Measurements from ENCODE around the gene C9orf85. TPM values are rescaled to one million over a fixed set of nuclear protein-coding genes. Genes with fewer than 3 reads are reported as not detected.

C9orf85 gene
- total RNA-seq, 2 donors from 2014 or later = 7.1 to 10.9 TPM

GRCh38 chr9:71918419-71918818 is 7.0 kb downstream of the C9orf85 start:
- no peak for ATAC-seq (replicated peaks)
- Mint-ChIP-seq H3K4me1 (peaks cover 18% of the 10 kb centered on the region), H3K9me3 (no peaks in the 10 kb centered on the region), H3K36me3 (ENCODE audit: low read depth) (peaks cover 34% of the 10 kb centered on the region), H3K27me3 (no peaks in the 10 kb centered on the region), H3K27ac (no peak overlapping the region), H3K4me3 (no peak overlapping the region)

GRCh38 chr9:71920456-71921189 is 9.2 kb downstream of the C9orf85 start:
- peaks cover 38% of the 10 kb centered on the region for H3K36me3 Mint-ChIP-seq (ENCODE audit: low read depth)
- H3K27me3 Mint-ChIP-seq = no peaks in the 10 kb centered on the region
- H3K27ac Mint-ChIP-seq = no peak overlapping the region
- peaks cover 18% of the 10 kb centered on the region for H3K4me1 Mint-ChIP-seq
- no peak for ATAC-seq (replicated peaks)
- H3K4me3 Mint-ChIP-seq = no peak overlapping the region
- H3K9me3 Mint-ChIP-seq = no peaks in the 10 kb centered on the region

- no peaks in the 10 kb centered on the region for H3K27me3 Mint-ChIP-seq
- H3K36me3 Mint-ChIP-seq (ENCODE audit: low read depth) = peaks cover 38% of the 10 kb centered on the region
- H3K4me1 Mint-ChIP-seq = peaks cover 13% of the 10 kb centered on the region
- no peak overlapping the region for H3K4me3 Mint-ChIP-seq
- ATAC-seq (replicated peaks) = no peak
- H3K27ac Mint-ChIP-seq = no peak overlapping the region
- no peaks in the 10 kb centered on the region for H3K9me3 Mint-ChIP-seq
These were observed 9.9 kb downstream of the C9orf85 start for GRCh38 chr9:71921190-71921814.

- Mint-ChIP-seq H3K4me1 (peaks cover 5% of the 10 kb centered on the region), H3K9me3 (no peaks in the 10 kb centered on the region)
- ATAC-seq (replicated peaks) = no peak
These were observed 13.1 kb downstream of the C9orf85 start for GRCh38 chr9:71924576-71924975.

GRCh38 chr9:71925834-71926233 is 14.4 kb downstream of the C9orf85 start:
- peaks cover 15% of the 10 kb centered on the region for H3K36me3 Mint-ChIP-seq (ENCODE audit: low read depth)
- H3K9me3 Mint-ChIP-seq = no peaks in the 10 kb centered on the region
- no peak overlapping the region for H3K27ac Mint-ChIP-seq
- ATAC-seq (replicated peaks) = no peak
- no peaks in the 10 kb centered on the region for H3K27me3 Mint-ChIP-seq
- peaks cover 5% of the 10 kb centered on the region for H3K4me1 Mint-ChIP-seq
- no peak overlapping the region for H3K4me3 Mint-ChIP-seq

More at GRCh38 chr9:71924576-71924975, 13.1 kb downstream of the C9orf85 start:
- no peak overlapping the region for H3K27ac Mint-ChIP-seq
- H3K4me3 Mint-ChIP-seq = no peak overlapping the region
- H3K27me3 Mint-ChIP-seq = no peaks in the 10 kb centered on the region
- H3K36me3 Mint-ChIP-seq (ENCODE audit: low read depth) = peaks cover 18% of the 10 kb centered on the region

- ATAC-seq (replicated peaks) = no peak
- Mint-ChIP-seq H3K4me3 (no peak overlapping the region), H3K4me1 (no peaks in the 10 kb centered on the region), H3K36me3 (ENCODE audit: low read depth) (peaks cover 4% of the 10 kb centered on the region), H3K27me3 (no peaks in the 10 kb centered on the region), H3K9me3 (no peaks in the 10 kb centered on the region), H3K27ac (no peak overlapping the region)
These were observed 16.9 kb downstream of the C9orf85 start for GRCh38 chr9:71928376-71928775.

GRCh38 chr9:71928806-71929205 is 17.4 kb downstream of the C9orf85 start:
- H3K9me3 Mint-ChIP-seq = no peaks in the 10 kb centered on the region
- H3K27ac Mint-ChIP-seq = no peak overlapping the region
- no peaks in the 10 kb centered on the region for H3K36me3 Mint-ChIP-seq (ENCODE audit: low read depth)
- no peaks in the 10 kb centered on the region for H3K4me1 Mint-ChIP-seq
- no peaks in the 10 kb centered on the region for H3K27me3 Mint-ChIP-seq
- H3K4me3 Mint-ChIP-seq = no peak overlapping the region
- no peak for ATAC-seq (replicated peaks)

- H3K27me3 Mint-ChIP-seq = no peaks in the 10 kb centered on the region
- ATAC-seq (replicated peaks) = no peak
- no peaks in the 10 kb centered on the region for H3K4me1 Mint-ChIP-seq
- no peaks in the 10 kb centered on the region for H3K9me3 Mint-ChIP-seq
- H3K27ac Mint-ChIP-seq = no peak overlapping the region
- H3K36me3 Mint-ChIP-seq (ENCODE audit: low read depth) = no peaks in the 10 kb centered on the region
- H3K4me3 Mint-ChIP-seq = no peak overlapping the region
These were observed 17.8 kb downstream of the C9orf85 start for GRCh38 chr9:71929223-71929622.

- ATAC-seq (replicated peaks) = no peak
- H3K4me1 Mint-ChIP-seq = no peaks in the 10 kb centered on the region
- H3K36me3 Mint-ChIP-seq (ENCODE audit: low read depth) = no peaks in the 10 kb centered on the region
- no peaks in the 10 kb centered on the region for H3K27me3 Mint-ChIP-seq
- no peak overlapping the region for H3K4me3 Mint-ChIP-seq
- no peaks in the 10 kb centered on the region for H3K9me3 Mint-ChIP-seq
- H3K27ac Mint-ChIP-seq = no peak overlapping the region
These were observed 18.5 kb downstream of the C9orf85 start for GRCh38 chr9:71929791-71930440.

- Mint-ChIP-seq H3K36me3 (ENCODE audit: low read depth) (no peaks in the 10 kb centered on the region), H3K9me3 (no peaks in the 10 kb centered on the region), H3K4me3 (no peak overlapping the region), H3K4me1 (peaks cover 8% of the 10 kb centered on the region), H3K27ac (no peak overlapping the region), H3K27me3 (no peaks in the 10 kb centered on the region)
- no peak for ATAC-seq (replicated peaks)
These were observed 19.7 kb downstream of the C9orf85 start for GRCh38 chr9:71931166-71931565.

GRCh38 chr9:71936066-71936465 is 24.6 kb downstream of the C9orf85 start:
- no peak overlapping the region for H3K4me3 Mint-ChIP-seq
- H3K4me1 Mint-ChIP-seq = peaks cover 8% of the 10 kb centered on the region
- H3K27ac Mint-ChIP-seq = no peak overlapping the region
- no peak for ATAC-seq (replicated peaks)
- no peaks in the 10 kb centered on the region for H3K27me3 Mint-ChIP-seq
- no peaks in the 10 kb centered on the region for H3K9me3 Mint-ChIP-seq
- no peaks in the 10 kb centered on the region for H3K36me3 Mint-ChIP-seq (ENCODE audit: low read depth)

GRCh38 chr9:71937070-71937625 is 25.7 kb downstream of the C9orf85 start:
- no peaks in the 10 kb centered on the region for H3K36me3 Mint-ChIP-seq (ENCODE audit: low read depth)

GRCh38 chr9:71937898-71938297 is 26.5 kb downstream of the C9orf85 start:
- no peak for ATAC-seq (replicated peaks)
- Mint-ChIP-seq H3K36me3 (ENCODE audit: low read depth) (no peaks in the 10 kb centered on the region), H3K4me3 (no peak overlapping the region)

More at GRCh38 chr9:71937070-71937625, 25.7 kb downstream of the C9orf85 start:
- no peak overlapping the region for H3K4me3 Mint-ChIP-seq
- ATAC-seq (replicated peaks) = no peak
- no peak overlapping the region for H3K27ac Mint-ChIP-seq
- no peaks in the 10 kb centered on the region for H3K9me3 Mint-ChIP-seq
- H3K27me3 Mint-ChIP-seq = no peaks in the 10 kb centered on the region
- peaks cover 8% of the 10 kb centered on the region for H3K4me1 Mint-ChIP-seq

GRCh38 chr9:71941060-71941568 is 29.7 kb downstream of the C9orf85 start:
- no peaks in the 10 kb centered on the region for H3K36me3 Mint-ChIP-seq (ENCODE audit: low read depth)
- peaks cover under 1% of the 10 kb centered on the region for H3K4me1 Mint-ChIP-seq
- H3K27me3 Mint-ChIP-seq = no peaks in the 10 kb centered on the region
- H3K4me3 Mint-ChIP-seq = no peak overlapping the region
- no peak overlapping the region for H3K27ac Mint-ChIP-seq
- no peaks in the 10 kb centered on the region for H3K9me3 Mint-ChIP-seq
- ATAC-seq (replicated peaks) = no peak

More at GRCh38 chr9:71937898-71938297, 26.5 kb downstream of the C9orf85 start:
- Mint-ChIP-seq H3K4me1 (peaks cover 8% of the 10 kb centered on the region), H3K9me3 (no peaks in the 10 kb centered on the region), H3K27ac (no peak overlapping the region), H3K27me3 (no peaks in the 10 kb centered on the region)

Data from activated T-helper 17 cell treated with anti-CD3 and anti-CD28 coated beads, Interleukin-2, amount 50 U/mL, for 72 hours (primary cell).